WTC11 (cell line): Measurements from ENCODE around the gene ASB13. TPM values are rescaled to one million over a fixed set of nuclear protein-coding genes. Genes with fewer than 3 reads are reported as not detected.
"Not testable (repeated sequence)": the region's sequence is repeated elsewhere in the genome, so short reads cannot be mapped to it uniquely, and the experiment has no call there.

Source experiments
- ATAC-seq: fragments of 200-7000 bp; cut with Tn5 transposase; 2 replicates; pipeline ENCODE4 v1.10.0; 2021; ENCODE audit warnings: mild to moderate bottlenecking, moderate library complexity
- CTCF ChIA-PET: fragments of 300-600 bp; sonication (Branson Sonifier 250); formaldehyde crosslinking; loops from one replicate; lab custom pipeline; 2021; ENCODE audit warnings: antibody characterized with exemption; lab: Charles Lee
- POLR2A ChIA-PET: fragments of 350-600 bp; sonication (Branson Sonifier 250); formaldehyde crosslinking; loops from one replicate; lab custom pipeline; 2021; ENCODE audit warnings: antibody characterized with exemption; lab: Charles Lee
- DNase-seq: peaks from one replicate; pipeline ENCODE4 v3.0.0; 2021; ENCODE audit warnings: low spot score
- H3K27ac Mint-ChIP-seq: 2 replicates; pipeline ENCODE4 v1.8.0; 2021; ENCODE audit warnings: mixed read lengths
- H3K27me3 Mint-ChIP-seq: 2 replicates; pipeline ENCODE4 v1.8.0; 2021; ENCODE audit warnings: low read depth, mild to moderate bottlenecking, moderate library complexity, mixed read lengths
- H3K36me3 Mint-ChIP-seq: 2 replicates; pipeline ENCODE4 v1.8.0; 2021; ENCODE audit warnings: mixed read lengths
- H3K4me1 Mint-ChIP-seq: 2 replicates; pipeline ENCODE4 v1.8.0; 2022; ENCODE audit warnings: mixed read lengths
- H3K4me3 Mint-ChIP-seq: 2 replicates; pipeline ENCODE4 v1.8.0; 2021; ENCODE audit warnings: mild to moderate bottlenecking, moderate library complexity, mixed read lengths
- H3K9me3 Mint-ChIP-seq: 2 replicates; pipeline ENCODE4 v1.8.0; 2021; ENCODE audit warnings: mixed read lengths
- AFF4 ChIP-seq: sonication (generic); formaldehyde crosslinking; IDR thresholded peaks from 2 replicates; pipeline ENCODE4 v1.8.1; 2023; ENCODE audit warnings: mild to moderate bottlenecking, missing genetic modification reagents, borderline replicate concordance
- CREB1 ChIP-seq: sonication (generic); formaldehyde crosslinking; IDR thresholded peaks from 2 replicates; pipeline ENCODE4 v1.8.0; 2023; ENCODE audit warnings: mild to moderate bottlenecking, missing genetic modification reagents
- ERG ChIP-seq: fragments of 250-450 bp; sonication (Bioruptor Pico); IDR thresholded peaks from 2 replicates; pipeline ENCODE4 v1.8.0; 2021; ENCODE audit warnings: mild to moderate bottlenecking
- ETV6 ChIP-seq: sonication (generic); formaldehyde crosslinking; IDR thresholded peaks from 2 replicates; pipeline ENCODE4 v1.8.1; 2022; ENCODE audit warnings: mild to moderate bottlenecking, missing genetic modification reagents
- GTF2I ChIP-seq: fragments of 250-450 bp; sonication (Bioruptor Pico); conservative IDR thresholded peaks from 2 replicates; pipeline ENCODE4 v1.4.0; 2021; ENCODE audit warnings: mild to moderate bottlenecking
- JUN ChIP-seq: sonication (generic); formaldehyde crosslinking; IDR thresholded peaks from 2 replicates; pipeline ENCODE4 v1.8.0; 2023; ENCODE audit warnings: mild to moderate bottlenecking, missing genetic modification reagents
- ZNF121 ChIP-seq: sonication (generic); formaldehyde crosslinking; IDR thresholded peaks from 2 replicates; pipeline ENCODE4 v1.8.0; 2023; ENCODE audit warnings: missing genetic modification reagents
- ZNF317 ChIP-seq: sonication (generic); formaldehyde crosslinking; IDR thresholded peaks from 2 replicates; pipeline ENCODE4 v1.8.1; 2023; ENCODE audit warnings: low read depth, mild to moderate bottlenecking, moderate library complexity, missing genetic modification reagents, borderline replicate concordance
- total RNA-seq: library from RNA; stranded (reverse); gene quantifications from 3 replicates; pipeline ENCODE4 v1.2.3, GENCODE V29; 2021
- TF ChIP-seq, protein P1 (sequence below): sonication (generic); formaldehyde crosslinking; IDR thresholded peaks from 2 replicates; pipeline ENCODE4 v1.8.1; 2022; ENCODE audit warnings: low read depth, missing genetic modification reagents, borderline replicate concordance
- TF ChIP-seq, protein P2 (sequence below): sonication (generic); formaldehyde crosslinking; IDR thresholded peaks from 2 replicates; pipeline ENCODE4 v1.8.1; 2023; ENCODE audit warnings: mild to moderate bottlenecking, missing genetic modification reagents

ASB13 gene
- total RNA-seq, 1 experiment from 2014 or later = 23.4 TPM

DNA sequence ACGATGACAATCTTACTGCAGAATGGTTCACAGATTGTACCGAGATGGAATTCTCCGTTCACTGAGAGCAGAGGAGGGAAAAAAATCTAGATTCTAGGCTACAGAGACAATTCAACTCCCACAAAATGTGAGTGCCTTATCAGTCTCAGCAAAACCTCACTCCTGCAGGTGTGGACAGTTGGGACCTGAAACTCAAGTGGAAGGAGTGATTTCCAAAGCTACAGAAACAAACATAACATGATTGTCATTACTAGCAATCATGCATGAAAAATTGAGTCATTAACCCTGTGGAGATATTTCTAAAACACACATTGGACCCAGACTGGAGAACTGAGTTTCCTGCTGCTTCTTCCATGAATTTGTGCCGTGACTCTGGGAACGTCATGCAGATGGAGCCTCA is 71.3 kb downstream of the ASB13 start:
- TF ChIP-seq GTF2I (CRISPR knock-in tag) (no peak), ZNF121 (CRISPR knock-in tag) (no peak)
- no peaks in the 10 kb centered on the region for H3K36me3 Mint-ChIP-seq
- ChIA-PET POLR2A (no interaction called here), CTCF (interaction anchor here (0.8 to 2.1 kb wide), 3 partner anchors 9 to 35 kb away, joined by 5 to 9 read pairs (median 5); no protein-coding TSS in a partner anchor)
- ATAC-seq (no peak), DNase-seq (no peak)
- H3K27ac Mint-ChIP-seq = no peak overlapping the region
- H3K27me3 Mint-ChIP-seq = no peaks in the 10 kb centered on the region
- H3K9me3 Mint-ChIP-seq = no peaks in the 10 kb centered on the region
- no peak overlapping the region for H3K4me3 Mint-ChIP-seq
- H3K4me1 Mint-ChIP-seq = peaks cover 14% of the 10 kb centered on the region

DNA sequence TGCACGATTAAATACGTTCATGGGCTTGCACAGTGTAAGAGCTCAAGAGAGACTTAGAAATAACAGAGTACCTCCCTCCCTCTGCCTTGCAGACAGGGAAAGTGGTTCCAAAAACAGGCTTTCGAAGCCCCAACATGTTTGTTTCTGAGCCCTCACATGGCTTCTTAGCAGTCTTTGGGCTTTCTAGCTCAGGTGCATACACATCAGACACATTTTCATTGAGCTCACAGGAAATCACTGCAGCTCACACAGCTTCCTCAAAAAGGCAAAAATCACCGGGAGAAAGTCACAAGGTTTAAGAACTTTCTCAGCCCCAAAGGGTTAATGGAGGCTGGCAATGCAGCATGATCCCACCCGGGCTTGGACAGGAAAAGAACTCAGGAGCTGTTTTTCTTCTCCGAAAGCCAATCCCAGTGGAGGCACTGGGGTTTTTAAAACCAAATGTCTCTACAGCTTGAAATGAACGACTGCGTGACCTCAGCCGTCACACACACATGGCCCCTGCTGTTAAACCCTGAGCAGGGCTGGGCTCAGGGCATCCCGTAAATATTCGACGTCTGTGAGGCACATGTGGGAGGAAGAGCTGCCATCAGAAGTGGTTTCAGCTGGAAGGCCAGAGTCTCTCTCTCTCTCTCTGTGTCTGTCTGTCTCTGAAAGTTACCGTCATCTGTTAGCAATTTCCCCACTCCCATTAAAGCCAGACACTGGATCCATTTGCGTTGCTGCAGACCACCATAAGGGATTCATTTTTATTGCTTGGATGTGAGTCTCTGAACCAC is 71.9 kb downstream of the ASB13 start:
- POLR2A ChIA-PET = no interaction called here
- ATAC-seq (no peak), DNase-seq (no peak)
- H3K4me3 Mint-ChIP-seq = no peak overlapping the region
- H3K36me3 Mint-ChIP-seq = no peaks in the 10 kb centered on the region
- CTCF ChIA-PET = interaction anchor here (0.8 to 2.1 kb wide), 3 partner anchors 10 to 35 kb away, joined by 5 to 9 read pairs (median 5); no protein-coding TSS in a partner anchor
- peaks cover 21% of the 10 kb centered on the region for H3K4me1 Mint-ChIP-seq
- no peaks in the 10 kb centered on the region for H3K9me3 Mint-ChIP-seq
- no peak overlapping the region for H3K27ac Mint-ChIP-seq
- H3K27me3 Mint-ChIP-seq = no peaks in the 10 kb centered on the region
- TF ChIP-seq AFF4 (no peak), ZNF317 (CRISPR knock-in tag) (no peak), ERG (no peak)

DNA sequence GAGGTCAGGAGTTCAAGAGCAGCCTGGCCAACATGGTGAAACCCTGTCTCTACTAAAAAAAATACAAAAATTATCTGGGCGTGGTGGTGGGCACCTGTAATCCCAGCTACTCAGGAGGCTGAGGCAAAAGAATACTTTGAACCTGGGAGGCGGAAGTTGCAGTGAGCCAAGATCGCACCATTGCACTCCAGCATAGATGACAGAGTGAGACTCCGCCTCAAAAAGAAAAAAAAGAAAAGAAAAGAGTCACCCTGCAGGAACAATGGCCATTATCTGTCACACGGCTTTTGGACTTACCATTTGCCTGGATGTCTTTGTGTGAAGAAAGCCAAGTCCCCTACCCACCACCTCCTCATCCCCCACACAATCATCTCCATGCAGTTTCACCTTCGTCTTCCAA is 73.0 kb downstream of the ASB13 start:
- H3K4me1 Mint-ChIP-seq = peaks cover 26% of the 10 kb centered on the region
- not testable (repeated sequence) for H3K27ac Mint-ChIP-seq

GRCh38 chr10:5592070-5592469 is 74.3 kb downstream of the ASB13 start:
- ATAC-seq = no peak
- Mint-ChIP-seq H3K9me3 (no peaks in the 10 kb centered on the region), H3K4me1 (peaks cover 30% of the 10 kb centered on the region), H3K27ac (no peak overlapping the region), H3K36me3 (no peaks in the 10 kb centered on the region), H3K27me3 (no peaks in the 10 kb centered on the region), H3K4me3 (no peak overlapping the region)
- TF ChIP-seq, protein P1, sequence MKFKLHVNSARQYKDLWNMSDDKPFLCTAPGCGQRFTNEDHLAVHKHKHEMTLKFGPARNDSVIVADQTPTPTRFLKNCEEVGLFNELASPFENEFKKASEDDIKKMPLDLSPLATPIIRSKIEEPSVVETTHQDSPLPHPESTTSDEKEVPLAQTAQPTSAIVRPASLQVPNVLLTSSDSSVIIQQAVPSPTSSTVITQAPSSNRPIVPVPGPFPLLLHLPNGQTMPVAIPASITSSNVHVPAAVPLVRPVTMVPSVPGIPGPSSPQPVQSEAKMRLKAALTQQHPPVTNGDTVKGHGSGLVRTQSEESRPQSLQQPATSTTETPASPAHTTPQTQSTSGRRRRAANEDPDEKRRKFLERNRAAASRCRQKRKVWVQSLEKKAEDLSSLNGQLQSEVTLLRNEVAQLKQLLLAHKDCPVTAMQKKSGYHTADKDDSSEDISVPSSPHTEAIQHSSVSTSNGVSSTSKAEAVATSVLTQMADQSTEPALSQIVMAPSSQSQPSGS (CRISPR knock-in tag) = no peak
- TF ChIP-seq, protein P2, sequence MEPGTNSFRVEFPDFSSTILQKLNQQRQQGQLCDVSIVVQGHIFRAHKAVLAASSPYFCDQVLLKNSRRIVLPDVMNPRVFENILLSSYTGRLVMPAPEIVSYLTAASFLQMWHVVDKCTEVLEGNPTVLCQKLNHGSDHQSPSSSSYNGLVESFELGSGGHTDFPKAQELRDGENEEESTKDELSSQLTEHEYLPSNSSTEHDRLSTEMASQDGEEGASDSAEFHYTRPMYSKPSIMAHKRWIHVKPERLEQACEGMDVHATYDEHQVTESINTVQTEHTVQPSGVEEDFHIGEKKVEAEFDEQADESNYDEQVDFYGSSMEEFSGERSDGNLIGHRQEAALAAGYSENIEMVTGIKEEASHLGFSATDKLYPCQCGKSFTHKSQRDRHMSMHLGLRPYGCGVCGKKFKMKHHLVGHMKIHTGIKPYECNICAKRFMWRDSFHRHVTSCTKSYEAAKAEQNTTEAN (CRISPR knock-in tag) = no peak
- TF ChIP-seq CREB1 (no peak), ETV6 (CRISPR knock-in tag) (no peak), ZNF121 (CRISPR knock-in tag) (no peak), JUN (CRISPR knock-in tag) (no peak)
- ChIA-PET POLR2A (interaction anchor here (0.9 kb wide), 1 partner anchor 146 kb away, joined by 3 read pairs; no protein-coding TSS in a partner anchor), CTCF (interaction anchor here (1.2 to 1.9 kb wide), 3 partner anchors 19 to 151 kb away, joined by 3 to 8 read pairs (median 5); no protein-coding TSS in a partner anchor)
- no peak for DNase-seq

More for the DNA sequence above, 73.0 kb downstream of the ASB13 start:
- CTCF ChIA-PET = interaction anchor here (0.9 to 1.9 kb wide), 2 partner anchors 30 to 36 kb away, joined by 3 to 8 read pairs; no protein-coding TSS in a partner anchor
- H3K9me3 Mint-ChIP-seq, POLR2A ChIA-PET, DNase-seq, H3K36me3 Mint-ChIP-seq, H3K27me3 Mint-ChIP-seq, H3K4me3 Mint-ChIP-seq, ATAC-seq: not testable (repeated sequence)
